ENCODE measurements around the gene TGFB1I1. TPM values are rescaled to one million over a fixed set of nuclear protein-coding genes. Genes with fewer than 3 reads are reported as not detected.

TGFB1I1 gene
- total and polyA plus RNA-seq, 2 donors (not counting 3 experiments of a cell fraction or from before 2014, with no cell fraction given), result 73.7 to 115 TPM

- H3K4me3 ChIP-seq (replicated peaks in 1 of 3; ENCODE audit: insufficient read depth in 1 of 3, low read depth in 1 of 3, low read length in 3 of 3), result no peak overlapping the region
- POLR2A ChIA-PET, result interaction anchor here (0.6 kb wide), 1 partner anchor 247 kb away, joined by 3 read pairs; no protein-coding TSS in a partner anchor
- dilution Hi-C loops (cut with MboI; ENCODE audit: extremely low pct_ligation_motif_present, low sequenced_read_pairs), result no loop called here
- CTCF ChIA-PET, result interaction anchor here (1.5 kb wide), 1 partner anchor 33 kb away, joined by 4 read pairs; no protein-coding TSS in a partner anchor
- no peaks in the 10 kb centered on the region for H3K4me1 ChIP-seq (ENCODE audit: control insufficient read depth, extremely low read depth, insufficient read depth, low read length)
- peaks cover 4 to 6% of the 10 kb centered on the region in 2 experiments for H3K27me3 ChIP-seq (ENCODE audit: control insufficient read depth in 2 of 2, insufficient read depth in 2 of 2, low read length in 2 of 2)
- TF ChIP-seq, protein P1, sequence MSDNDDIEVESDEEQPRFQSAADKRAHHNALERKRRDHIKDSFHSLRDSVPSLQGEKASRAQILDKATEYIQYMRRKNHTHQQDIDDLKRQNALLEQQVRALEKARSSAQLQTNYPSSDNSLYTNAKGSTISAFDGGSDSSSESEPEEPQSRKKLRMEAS (IDR thresholded peaks at IDR 0.05; ENCODE audit: insufficient read depth, insufficient read length), result peak; percentile 35
- TF ChIP-seq GATA2 (IDR thresholded peaks at IDR 0.05; ENCODE audit: insufficient read depth, insufficient read length, low read depth, low read length), result no peak
- H3K36me3 ChIP-seq (ENCODE audit: control insufficient read depth in 2 of 2, extremely low read depth in 1 of 2, insufficient read depth in 2 of 2, low read length in 2 of 2), result no peaks in the 10 kb centered on the region
- H4K20me1 ChIP-seq (replicated peaks; ENCODE audit: control insufficient read depth, extremely low read depth, insufficient read depth, low read length), result no peaks in the 10 kb centered on the region
- H3K79me2 ChIP-seq (ENCODE audit: control insufficient read depth, insufficient read depth, low read length), result no peaks in the 10 kb centered on the region
- H2AFZ ChIP-seq (ENCODE audit: low read depth, low read length), result no peak overlapping the region
- no peak overlapping the region for H3K27ac ChIP-seq (ENCODE audit: insufficient read depth, low read depth, low read length)
- no peaks in the 10 kb centered on the region for H3K9me3 ChIP-seq (replicated peaks; ENCODE audit: control insufficient read depth, insufficient read depth, low read length)
- H3K9ac ChIP-seq (replicated peaks; ENCODE audit: extremely low read depth, insufficient read depth, low read length), result no peak overlapping the region
- FAIRE-seq (no peak), DNase-seq (ENCODE audit: low read depth, low spot score) (peak; percentile 8)
- no peak overlapping the region for H3K4me2 ChIP-seq (ENCODE audit: insufficient read depth, low read length)
- no TSS peak for BruUV-seq (replicated peaks)
- no peaks in the 10 kb centered on the region for H3K9me1 ChIP-seq (replicated peaks; ENCODE audit: control insufficient read depth, extremely low read depth, insufficient read depth, low read length)
- intact Hi-C loops (cut with micrococcal nuclease), result no loop called here
Measured at GRCh38 chr16:31427441-31428278, 44.3 kb upstream of the TGFB1I1 start.

DNA sequence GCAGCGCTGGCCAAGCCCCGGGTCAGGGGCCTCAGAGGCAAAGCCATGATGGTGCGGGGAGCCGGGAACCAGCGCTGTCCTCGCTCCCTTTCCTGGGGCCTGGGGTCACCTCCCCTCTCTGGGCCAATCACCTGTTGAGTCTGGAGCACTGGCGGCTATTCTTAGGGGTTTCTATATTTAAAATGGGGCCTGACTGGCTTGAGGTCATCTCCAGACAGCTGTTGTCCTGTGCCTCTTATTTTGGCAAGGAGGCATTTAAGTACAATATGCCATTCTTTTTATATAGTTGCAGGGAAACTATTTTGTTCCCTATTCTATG is 43.7 kb upstream of the TGFB1I1 start, which contains the start of gene COX6A2:
COX6A2 (minus strand) TSS at position 82 of the 319 bp plus-strand sequence; CDS start at position 47, 35 bp downstream.
- H3K79me2 ChIP-seq (ENCODE audit: control insufficient read depth, insufficient read depth, low read length), result no peaks in the 10 kb centered on the region
- H3K4me3 ChIP-seq (replicated peaks in 1 of 3; ENCODE audit: insufficient read depth in 1 of 3, low read depth in 1 of 3, low read length in 3 of 3), result no peak within 1 kb of the TSS
- CTCF ChIA-PET, result interaction anchor here (1.5 kb wide), 1 partner anchor 33 kb away, joined by 4 read pairs; no protein-coding TSS in a partner anchor
- H3K4me2 ChIP-seq (ENCODE audit: insufficient read depth, low read length), result no peak within 1 kb of the TSS
- TF ChIP-seq EZH2 (IDR thresholded peaks at IDR 0.05; ENCODE audit: borderline replicate concordance, low read depth, low read length, severe bottlenecking) (no peak), FOS (IDR thresholded peaks at IDR 0.05; ENCODE audit: borderline replicate concordance, insufficient read depth, low read length) (no peak), MYC (IDR thresholded peaks at IDR 0.05; ENCODE audit: low read depth, low read length) (no peak), POLR2A (IDR thresholded peaks at IDR 0.05; ENCODE audit: low read depth, low read length) (no peak), GATA2 (IDR thresholded peaks at IDR 0.05; ENCODE audit: insufficient read depth, insufficient read length, low read depth, low read length) (no peak), JUN (IDR thresholded peaks at IDR 0.05; ENCODE audit: borderline replicate concordance, insufficient read depth, insufficient read length, low read depth) (no peak), POLR2AphosphoS5 (IDR thresholded peaks at IDR 0.05; ENCODE audit: insufficient read depth, low read depth, low read length) (no peak)
- TF ChIP-seq, protein P2, sequence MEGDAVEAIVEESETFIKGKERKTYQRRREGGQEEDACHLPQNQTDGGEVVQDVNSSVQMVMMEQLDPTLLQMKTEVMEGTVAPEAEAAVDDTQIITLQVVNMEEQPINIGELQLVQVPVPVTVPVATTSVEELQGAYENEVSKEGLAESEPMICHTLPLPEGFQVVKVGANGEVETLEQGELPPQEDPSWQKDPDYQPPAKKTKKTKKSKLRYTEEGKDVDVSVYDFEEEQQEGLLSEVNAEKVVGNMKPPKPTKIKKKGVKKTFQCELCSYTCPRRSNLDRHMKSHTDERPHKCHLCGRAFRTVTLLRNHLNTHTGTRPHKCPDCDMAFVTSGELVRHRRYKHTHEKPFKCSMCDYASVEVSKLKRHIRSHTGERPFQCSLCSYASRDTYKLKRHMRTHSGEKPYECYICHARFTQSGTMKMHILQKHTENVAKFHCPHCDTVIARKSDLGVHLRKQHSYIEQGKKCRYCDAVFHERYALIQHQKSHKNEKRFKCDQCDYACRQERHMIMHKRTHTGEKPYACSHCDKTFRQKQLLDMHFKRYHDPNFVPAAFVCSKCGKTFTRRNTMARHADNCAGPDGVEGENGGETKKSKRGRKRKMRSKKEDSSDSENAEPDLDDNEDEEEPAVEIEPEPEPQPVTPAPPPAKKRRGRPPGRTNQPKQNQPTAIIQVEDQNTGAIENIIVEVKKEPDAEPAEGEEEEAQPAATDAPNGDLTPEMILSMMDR (IDR thresholded peaks at IDR 0.05; ENCODE audit: extremely low read depth in 1 of 2, insufficient read depth in 1 of 2, low read depth in 1 of 2, low read length in 2 of 2), result no peak
- TF ChIP-seq, protein P1 (IDR thresholded peaks at IDR 0.05; ENCODE audit: insufficient read depth, insufficient read length), result no peak
- no peak within 1 kb of the TSS for H3K9ac ChIP-seq (replicated peaks; ENCODE audit: extremely low read depth, insufficient read depth, low read length)
- no peaks in the 10 kb centered on the region for H3K4me1 ChIP-seq (ENCODE audit: control insufficient read depth, extremely low read depth, insufficient read depth, low read length)
- no TSS peak for BruUV-seq (replicated peaks)
- no peaks in the 10 kb centered on the region for H3K9me1 ChIP-seq (replicated peaks; ENCODE audit: control insufficient read depth, extremely low read depth, insufficient read depth, low read length)
- no peaks in the 10 kb centered on the region for H3K9me3 ChIP-seq (replicated peaks; ENCODE audit: control insufficient read depth, insufficient read depth, low read length)
- no peak within 1 kb of the TSS for H2AFZ ChIP-seq (ENCODE audit: low read depth, low read length)
- H3K27me3 ChIP-seq (ENCODE audit: control insufficient read depth in 2 of 2, insufficient read depth in 2 of 2, low read length in 2 of 2), result peaks cover 4 to 6% of the 10 kb centered on the region in 2 experiments
- no peak for FAIRE-seq
- intact Hi-C loops (cut with micrococcal nuclease) (no loop called here), dilution Hi-C loops (cut with MboI; ENCODE audit: extremely low pct_ligation_motif_present, low sequenced_read_pairs) (no loop called here)
- no peaks in the 10 kb centered on the region for H4K20me1 ChIP-seq (replicated peaks; ENCODE audit: control insufficient read depth, extremely low read depth, insufficient read depth, low read length)
- no peaks in the 10 kb centered on the region for H3K36me3 ChIP-seq (ENCODE audit: control insufficient read depth in 2 of 2, extremely low read depth in 1 of 2, insufficient read depth in 2 of 2, low read length in 2 of 2)
- no peak for DNase-seq (ENCODE audit: low read depth, low spot score)
- POLR2A ChIA-PET, result interaction anchor here (0.6 kb wide), 1 partner anchor 248 kb away, joined by 3 read pairs; no protein-coding TSS in a partner anchor
- no peak within 1 kb of the TSS for H3K27ac ChIP-seq (ENCODE audit: insufficient read depth, low read depth, low read length)
